ENCODE results near the gene SH2D4B. TPM values are rescaled to one million over a fixed set of nuclear protein-coding genes. Genes with fewer than 3 reads are reported as not detected.
A peak's percentile ranks its signal among the peaks of the same experiment; 100 is the strongest.

SH2D4B gene
- total RNA-seq, 3 donors from 2014 or later = 0.15 to 0.16 TPM; not detected in 1

DNA sequence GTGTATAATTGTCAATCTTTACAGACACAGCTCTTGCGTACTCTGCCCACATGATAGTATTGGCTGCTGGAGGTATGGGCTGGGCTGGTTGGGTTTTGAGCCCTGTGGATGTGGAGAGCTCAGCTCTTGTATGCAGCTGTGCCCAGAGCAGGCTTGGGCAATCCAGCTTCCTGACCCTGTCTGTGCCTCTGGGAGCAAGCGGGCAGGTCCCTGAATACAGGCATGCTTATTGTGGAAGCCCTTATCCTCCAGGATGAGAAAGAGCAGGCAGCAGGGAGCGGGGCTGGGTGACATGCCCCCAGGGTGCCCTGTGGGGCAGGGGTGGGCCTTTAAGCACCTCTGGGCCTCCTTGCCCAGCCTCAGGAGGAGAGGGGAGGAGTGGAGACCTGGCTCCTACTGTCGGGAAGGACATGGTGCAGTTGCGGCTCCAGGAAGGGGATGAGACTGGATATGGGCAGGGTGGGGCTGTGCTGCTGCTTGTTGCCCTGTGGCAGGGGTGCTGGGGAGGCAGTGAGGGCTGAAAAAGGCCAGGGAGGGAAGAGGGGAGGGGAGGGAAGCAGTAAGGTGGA is 32.7 kb upstream of the SH2D4B start:
- no peak for DNase-seq (ENCODE audit: low spot score in 2 of 2)
- intact Hi-C loops (cut with DNase I; ENCODE audit: low total_unique reads) = loop anchor here (5.0 kb wide), 1 partner anchor 43 kb away; no protein-coding TSS in a partner anchor
- Histone ChIP-seq H3K27ac (peak overlapping the region; percentile 89 to 92), H3K4me1 (peaks cover 26 to 35% of the 10 kb centered on the region in 2 donors), H3K36me3 (no peaks in the 10 kb centered on the region), H3K9me3 (no peaks in the 10 kb centered on the region), H3K4me3 (no peak overlapping the region), H3K27me3 (no peaks in the 10 kb centered on the region)
- no peak for TF ChIP-seq POLR2AphosphoS5 (IDR thresholded peaks at IDR 0.05)
- no peak for TF ChIP-seq POLR2A (IDR thresholded peaks at IDR 0.05)
- TF ChIP-seq, protein P1, sequence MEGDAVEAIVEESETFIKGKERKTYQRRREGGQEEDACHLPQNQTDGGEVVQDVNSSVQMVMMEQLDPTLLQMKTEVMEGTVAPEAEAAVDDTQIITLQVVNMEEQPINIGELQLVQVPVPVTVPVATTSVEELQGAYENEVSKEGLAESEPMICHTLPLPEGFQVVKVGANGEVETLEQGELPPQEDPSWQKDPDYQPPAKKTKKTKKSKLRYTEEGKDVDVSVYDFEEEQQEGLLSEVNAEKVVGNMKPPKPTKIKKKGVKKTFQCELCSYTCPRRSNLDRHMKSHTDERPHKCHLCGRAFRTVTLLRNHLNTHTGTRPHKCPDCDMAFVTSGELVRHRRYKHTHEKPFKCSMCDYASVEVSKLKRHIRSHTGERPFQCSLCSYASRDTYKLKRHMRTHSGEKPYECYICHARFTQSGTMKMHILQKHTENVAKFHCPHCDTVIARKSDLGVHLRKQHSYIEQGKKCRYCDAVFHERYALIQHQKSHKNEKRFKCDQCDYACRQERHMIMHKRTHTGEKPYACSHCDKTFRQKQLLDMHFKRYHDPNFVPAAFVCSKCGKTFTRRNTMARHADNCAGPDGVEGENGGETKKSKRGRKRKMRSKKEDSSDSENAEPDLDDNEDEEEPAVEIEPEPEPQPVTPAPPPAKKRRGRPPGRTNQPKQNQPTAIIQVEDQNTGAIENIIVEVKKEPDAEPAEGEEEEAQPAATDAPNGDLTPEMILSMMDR (IDR thresholded peaks at IDR 0.05) = no peak

DNA sequence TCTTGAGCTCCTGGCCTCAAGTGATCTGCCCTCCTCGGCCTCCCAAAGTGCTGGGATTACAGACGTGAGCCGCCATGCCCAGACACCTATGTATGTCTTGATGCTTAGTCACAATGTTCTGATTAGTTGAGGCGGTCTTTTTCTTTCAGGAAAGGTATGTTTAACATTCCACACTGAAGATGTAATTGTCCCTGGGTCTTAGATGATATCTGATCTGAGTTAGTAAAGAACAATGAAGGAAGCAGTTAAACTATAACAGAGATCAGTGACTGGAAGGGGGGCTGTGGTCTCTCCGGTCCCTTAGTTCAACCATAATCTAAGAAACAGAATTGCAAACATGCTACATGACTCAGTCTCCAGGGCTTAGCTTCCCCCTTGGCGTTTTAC is 31.5 kb upstream of the SH2D4B start:
- no peak for DNase-seq (ENCODE audit: low spot score in 2 of 2)
- intact Hi-C loops (cut with DNase I; ENCODE audit: low total_unique reads) = no loop called here

DNA sequence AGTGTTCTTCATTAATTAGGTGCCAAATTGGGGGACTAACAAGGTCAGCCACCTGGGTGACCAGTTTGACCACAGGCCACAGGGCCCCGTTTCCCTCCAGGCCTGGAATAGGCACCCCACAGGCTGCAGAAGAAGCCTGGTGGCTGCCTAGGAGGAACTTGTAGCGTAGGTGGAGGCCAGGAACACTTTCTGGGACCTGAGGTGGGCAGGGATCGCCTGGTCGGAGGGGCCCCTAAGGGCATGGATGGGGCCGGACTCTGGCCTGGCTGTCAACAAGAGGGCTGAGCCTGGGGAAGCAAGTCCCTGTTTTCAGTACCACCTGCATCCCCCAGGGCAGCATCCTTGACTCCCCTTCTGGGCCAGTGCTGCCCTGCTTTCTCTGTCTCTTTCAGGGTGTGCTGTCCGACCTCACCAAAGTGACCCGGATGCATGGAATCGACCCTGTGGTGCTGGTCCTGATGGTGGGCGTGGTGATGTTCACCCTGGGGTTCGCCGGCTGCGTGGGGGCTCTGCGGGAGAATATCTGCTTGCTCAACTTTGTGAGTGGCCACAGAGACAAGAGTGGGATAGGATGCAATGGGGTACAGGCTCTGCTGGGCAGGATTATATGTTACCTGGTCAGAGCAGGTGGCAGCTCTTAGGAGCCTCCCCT is 30.7 kb upstream of the SH2D4B start:
- Histone ChIP-seq H3K4me1 (peaks cover 22 to 25% of the 10 kb centered on the region in 2 donors), H3K36me3 (peaks cover 2% of the 10 kb centered on the region), H3K27ac (peak overlapping the region; percentile 50 to 92), H3K4me3 (no peak overlapping the region), H3K27me3 (no peaks in the 10 kb centered on the region), H3K9me3 (no peaks in the 10 kb centered on the region)
- DNase-seq (ENCODE audit: low spot score in 2 of 2) = no peak
- intact Hi-C loops (cut with DNase I; ENCODE audit: low total_unique reads) = no loop called here
- no peak for TF ChIP-seq POLR2A (IDR thresholded peaks at IDR 0.05)
- no peak for TF ChIP-seq POLR2AphosphoS5 (IDR thresholded peaks at IDR 0.05)
- TF ChIP-seq, protein P1 (IDR thresholded peaks at IDR 0.05) = no peak

More for the DNA sequence above, 31.5 kb upstream of the SH2D4B start:
- Histone ChIP-seq H3K4me1 (peaks cover 22 to 33% of the 10 kb centered on the region in 2 donors), H3K9me3 (no peaks in the 10 kb centered on the region), H3K4me3 (no peak overlapping the region), H3K36me3 (no peaks in the 10 kb centered on the region), H3K27me3 (no peaks in the 10 kb centered on the region), H3K27ac (peak overlapping the region; percentile 89 to 92)
- TF ChIP-seq POLR2A (IDR thresholded peaks at IDR 0.05) (no peak), POLR2AphosphoS5 (IDR thresholded peaks at IDR 0.05) (no peak)
- TF ChIP-seq, protein P1 (IDR thresholded peaks at IDR 0.05) = no peak

DNA sequence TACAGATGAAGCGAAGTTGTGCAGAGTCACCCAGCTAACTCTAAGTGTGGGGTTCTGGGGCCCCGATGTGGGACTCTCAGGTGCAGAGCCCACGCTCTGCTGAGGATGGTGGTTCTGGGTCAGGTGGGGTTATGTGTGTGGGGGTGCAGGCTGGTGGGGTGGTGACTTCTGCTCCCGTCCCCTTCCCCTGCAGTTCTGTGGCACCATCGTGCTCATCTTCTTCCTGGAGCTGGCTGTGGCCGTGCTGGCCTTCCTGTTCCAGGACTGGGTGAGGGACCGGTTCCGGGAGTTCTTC is 28.6 kb upstream of the SH2D4B start:
- Histone ChIP-seq H3K4me1 (peaks cover 18% of the 10 kb centered on the region in 2 donors), H3K9me3 (no peaks in the 10 kb centered on the region), H3K27ac (peak overlapping the region; percentile 3 to 79), H3K27me3 (no peaks in the 10 kb centered on the region), H3K4me3 (no peak overlapping the region), H3K36me3 (peaks cover 6% of the 10 kb centered on the region)
- TF ChIP-seq, protein P1 (IDR thresholded peaks at IDR 0.05) = no peak
- TF ChIP-seq POLR2A (IDR thresholded peaks at IDR 0.05) (no peak), POLR2AphosphoS5 (IDR thresholded peaks at IDR 0.05) (no peak)
- DNase-seq (ENCODE audit: low spot score in 2 of 2) = no peak
- intact Hi-C loops (cut with DNase I; ENCODE audit: low total_unique reads) = no loop called here

DNA sequence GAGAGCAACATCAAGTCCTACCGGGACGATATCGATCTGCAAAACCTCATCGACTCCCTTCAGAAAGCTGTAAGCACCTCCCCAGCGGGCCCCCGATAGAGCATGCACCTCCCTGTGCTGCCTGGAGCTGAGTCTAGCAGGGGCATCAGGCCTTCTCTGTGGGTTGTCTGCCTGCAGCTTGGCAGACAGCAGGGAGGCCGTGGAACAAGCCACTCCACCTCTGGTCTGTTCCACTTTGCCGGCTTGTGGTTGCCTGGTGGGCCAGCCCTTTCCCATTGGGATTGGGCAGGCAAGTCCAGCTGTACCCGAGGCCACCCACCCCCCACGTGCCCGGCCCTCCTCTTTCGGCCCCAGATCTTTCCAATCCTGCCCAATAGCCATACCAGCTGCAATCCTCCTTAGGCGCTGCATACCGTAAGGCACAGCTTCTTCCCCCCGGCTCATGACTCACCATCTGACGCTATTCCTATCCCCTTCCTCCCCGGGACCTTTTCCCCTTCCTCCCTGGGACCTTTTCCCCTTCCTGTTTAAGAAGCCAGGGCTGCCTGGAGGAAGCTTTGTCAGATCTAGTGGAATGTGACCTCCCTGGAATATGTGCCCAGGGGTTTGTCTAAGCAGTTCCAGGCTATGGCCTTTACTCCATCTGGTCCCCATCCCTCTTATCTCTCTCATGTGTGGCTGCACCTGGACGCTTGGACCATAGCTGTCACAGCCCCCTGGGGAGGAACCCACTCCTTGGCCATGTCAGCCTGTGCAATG is 28.1 kb upstream of the SH2D4B start:
- H3K36me3 ChIP-seq = peaks cover 6% of the 10 kb centered on the region
- no peaks in the 10 kb centered on the region for H3K9me3 ChIP-seq
- intact Hi-C loops (cut with DNase I; ENCODE audit: low total_unique reads) = no loop called here
- no peak overlapping the region for H3K4me3 ChIP-seq
- DNase-seq (ENCODE audit: low spot score in 2 of 2) = no peak
- TF ChIP-seq, protein P1 (IDR thresholded peaks at IDR 0.05) = no peak
- peak in 1 of 3 donors; percentile 27 for TF ChIP-seq POLR2AphosphoS5 (IDR thresholded peaks at IDR 0.05)
- no peak for TF ChIP-seq POLR2A (IDR thresholded peaks at IDR 0.05)
- H3K27me3 ChIP-seq = no peaks in the 10 kb centered on the region
- peak overlapping the region; percentile 3 to 79 for H3K27ac ChIP-seq
- H3K4me1 ChIP-seq = peaks cover 13 to 14% of the 10 kb centered on the region in 2 donors

All from breast epithelium (tissue), 4 donors.